Neural cell (in vitro differentiated cells): Measurements from ENCODE around the gene ZNF527. TPM values are rescaled to one million over a fixed set of nuclear protein-coding genes. Genes with fewer than 3 reads are reported as not detected.
"Not testable (repeated sequence)": the region's sequence is repeated elsewhere in the genome, so short reads cannot be mapped to it uniquely, and the experiment has no call there.

Experiments
- H2AFZ ChIP-seq: fragments of 200-600, 300-800 bp; sonication (generic), shearing (Covaris generic); 2 replicates; pipeline ENCODE4 v1.6.0; 2014; ENCODE audit warnings: low read depth, mild to moderate bottlenecking, antibody characterized with exemption, low read length, moderate library complexity
- H3F3A ChIP-seq: fragments of 200-600 bp; shearing (Covaris generic); 2 replicates; pipeline ENCODE4 v1.6.1; 2016; ENCODE audit warnings: mild to moderate bottlenecking, moderate library complexity, mixed read lengths, antibody characterized with exemption, low read length; ENCODE audit not compliant: insufficient read depth, poor library complexity, severe bottlenecking
- H3K27ac ChIP-seq: fragments of 200-600, 300-800 bp; sonication (generic), shearing (Covaris generic); 2 replicates; pipeline ENCODE4 v1.5.1; 2014; ENCODE audit warnings: mild to moderate bottlenecking, low read length, moderate library complexity
- H3K27me3 ChIP-seq: fragments of 300-800, 200-600 bp; sonication (generic), shearing (Covaris generic); 2 replicates; pipeline ENCODE4 v1.6.0; 2014; ENCODE audit warnings: mild to moderate bottlenecking, low read depth, low read length, moderate library complexity; ENCODE audit not compliant: insufficient read depth
- H3K36me3 ChIP-seq: fragments of 300-800, 200-600 bp; sonication (generic), shearing (Covaris generic); 2 replicates; pipeline ENCODE4 v1.5.1; 2014; ENCODE audit warnings: mild to moderate bottlenecking, antibody characterized with exemption, low read length, moderate library complexity; ENCODE audit not compliant: insufficient read depth
- H3K4me2 ChIP-seq: fragments of 300-800, 200-600 bp; sonication (generic), shearing (Covaris generic); 2 replicates; pipeline ENCODE4 v1.6.0; 2014; ENCODE audit warnings: mild to moderate bottlenecking, low read length
- H3K4me3 ChIP-seq: fragments of 300-800, 200-600 bp; sonication (generic), shearing (Covaris generic); 2 replicates; pipeline ENCODE4 v1.5.1; 2014; ENCODE audit warnings: mild to moderate bottlenecking, low read length, moderate library complexity
- H3K79me2 ChIP-seq: fragments of 200-600 bp; shearing (Covaris generic); replicated peaks from 2 replicates; pipeline ENCODE4 v1.6.0; 2014; ENCODE audit warnings: mild to moderate bottlenecking, low read length, moderate library complexity; ENCODE audit not compliant: insufficient read depth
- H3K9ac ChIP-seq: fragments of 300-800, 200-600 bp; sonication (generic), shearing (Covaris generic); 2 replicates; pipeline ENCODE4 v1.6.1; 2016; ENCODE audit warnings: mild to moderate bottlenecking, low read length, mixed read lengths
- H3K9me2 ChIP-seq: fragments of 200-600 bp; shearing (Covaris generic); 2 replicates; pipeline ENCODE4 v1.6.1; 2016; ENCODE audit warnings: mild to moderate bottlenecking, low read length, mixed read lengths; ENCODE audit not compliant: insufficient read depth
- H3K9me3 ChIP-seq: fragments of 200-600, 300-800 bp; sonication (generic), shearing (Covaris generic); 2 replicates; pipeline ENCODE4 v1.6.1; 2016; ENCODE audit warnings: mild to moderate bottlenecking, mixed run types, low read length, moderate library complexity, mixed read lengths
- H4K20me1 ChIP-seq: fragments of 200-600 bp; shearing (Covaris generic); 2 replicates; pipeline ENCODE4 v1.6.1; 2016; ENCODE audit warnings: mild to moderate bottlenecking, mixed run types; ENCODE audit not compliant: insufficient read depth
- EP300 ChIP-seq: fragments of 450-650 bp; conservative IDR thresholded peaks from 2 replicates; pipeline ENCODE4 v1.6.1; 2014; ENCODE audit warnings: antibody characterized with exemption, mild to moderate bottlenecking, moderate library complexity; ENCODE audit not compliant: poor library complexity, severe bottlenecking
- EZH2 ChIP-seq: fragments of 200-600, 300-800 bp; shearing (Covaris generic), sonication (generic); IDR thresholded peaks from 2 replicates; pipeline ENCODE4 v1.6.1; 2014; ENCODE audit warnings: antibody characterized with exemption, low read length, borderline replicate concordance, mild to moderate bottlenecking; ENCODE audit not compliant: insufficient read depth, poor library complexity, severe bottlenecking
- MXI1 ChIP-seq: fragments of 450-650 bp; conservative IDR thresholded peaks from 2 replicates; pipeline ENCODE4 v1.6.1; 2014; ENCODE audit warnings: antibody characterized with exemption, mild to moderate bottlenecking; ENCODE audit not compliant: poor library complexity, severe bottlenecking
- POLR2AphosphoS5 ChIP-seq: IDR thresholded peaks from 2 replicates; pipeline ENCODE4 v1.6.1; 2012
- RAD21 ChIP-seq: fragments of 450-650 bp; conservative IDR thresholded peaks from 2 replicates; pipeline ENCODE4 v1.6.1; 2014; ENCODE audit warnings: antibody characterized with exemption, mild to moderate bottlenecking, moderate library complexity
- REST ChIP-seq: IDR thresholded peaks from 2 replicates; pipeline ENCODE4 v1.6.1; 2012; ENCODE audit warnings: borderline replicate concordance
- SMC3 ChIP-seq: fragments of 450-650 bp; conservative IDR thresholded peaks from 2 replicates; pipeline ENCODE4 v1.6.1; 2014; ENCODE audit warnings: antibody characterized with exemption, mild to moderate bottlenecking, moderate library complexity; ENCODE audit not compliant: poor library complexity
- TAF1 ChIP-seq: IDR thresholded peaks from 2 replicates; pipeline ENCODE4 v1.6.1; 2012; ENCODE audit warnings: low read depth
- polyA plus RNA-seq: library from polyadenylated mRNA; depleted of rRNA; stranded (reverse); fragments of >200 nt; gene quantifications from 2 replicates; pipeline ENCODE4 v1.2.3, GENCODE V29; 2014
- TF ChIP-seq, protein P1 (sequence below): fragments of 450-650 bp; IDR thresholded peaks from 2 replicates; pipeline ENCODE4 v1.5.1; 2014; ENCODE audit warnings: antibody characterized with exemption, mild to moderate bottlenecking, moderate library complexity; ENCODE audit not compliant: poor library complexity, severe bottlenecking

The ZNF527 gene
- polyA plus RNA-seq, 1 donor from 2014 or later, result 13.6 TPM

GRCh38 chr19:37362733-37363132, 8.2 kb upstream of the ZNF527 start (continued):
- TF ChIP-seq, protein P1, sequence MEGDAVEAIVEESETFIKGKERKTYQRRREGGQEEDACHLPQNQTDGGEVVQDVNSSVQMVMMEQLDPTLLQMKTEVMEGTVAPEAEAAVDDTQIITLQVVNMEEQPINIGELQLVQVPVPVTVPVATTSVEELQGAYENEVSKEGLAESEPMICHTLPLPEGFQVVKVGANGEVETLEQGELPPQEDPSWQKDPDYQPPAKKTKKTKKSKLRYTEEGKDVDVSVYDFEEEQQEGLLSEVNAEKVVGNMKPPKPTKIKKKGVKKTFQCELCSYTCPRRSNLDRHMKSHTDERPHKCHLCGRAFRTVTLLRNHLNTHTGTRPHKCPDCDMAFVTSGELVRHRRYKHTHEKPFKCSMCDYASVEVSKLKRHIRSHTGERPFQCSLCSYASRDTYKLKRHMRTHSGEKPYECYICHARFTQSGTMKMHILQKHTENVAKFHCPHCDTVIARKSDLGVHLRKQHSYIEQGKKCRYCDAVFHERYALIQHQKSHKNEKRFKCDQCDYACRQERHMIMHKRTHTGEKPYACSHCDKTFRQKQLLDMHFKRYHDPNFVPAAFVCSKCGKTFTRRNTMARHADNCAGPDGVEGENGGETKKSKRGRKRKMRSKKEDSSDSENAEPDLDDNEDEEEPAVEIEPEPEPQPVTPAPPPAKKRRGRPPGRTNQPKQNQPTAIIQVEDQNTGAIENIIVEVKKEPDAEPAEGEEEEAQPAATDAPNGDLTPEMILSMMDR, result no peak

- H3K9me2 ChIP-seq, H3K9me3 ChIP-seq, H4K20me1 ChIP-seq, H3K79me2 ChIP-seq, H3K27me3 ChIP-seq, H3F3A ChIP-seq: not testable (repeated sequence)
- Histone ChIP-seq H3K4me3 (peak overlapping the region; percentile 67), H2AFZ (peak overlapping the region; percentile 65), H3K27ac (peak overlapping the region; percentile 83), H3K4me2 (peak overlapping the region; percentile 57), H3K36me3 (peaks cover 17% of the 10 kb centered on the region), H3K9ac (peak overlapping the region; percentile 82)
Observed at GRCh38 chr19:37370386-37370879, 466 bp upstream of the ZNF527 start.

GRCh38 chr19:37389234-37389633, 18.3 kb downstream of the ZNF527 start:
- no peak overlapping the region for H2AFZ ChIP-seq
- no peaks in the 10 kb centered on the region for H3F3A ChIP-seq
- H3K9ac ChIP-seq, result no peak overlapping the region
- H3K9me3 ChIP-seq, result peaks cover 43% of the 10 kb centered on the region
- H3K27ac ChIP-seq, result no peak overlapping the region
- no peaks in the 10 kb centered on the region for H3K9me2 ChIP-seq
- no peaks in the 10 kb centered on the region for H3K79me2 ChIP-seq
- TF ChIP-seq REST, result no peak
- no peak for TF ChIP-seq TAF1
- TF ChIP-seq SMC3, result no peak
- no peak for TF ChIP-seq EZH2
- TF ChIP-seq, protein P1, result no peak
- TF ChIP-seq POLR2AphosphoS5, result no peak
- TF ChIP-seq MXI1, result no peak
- TF ChIP-seq RAD21, result no peak
- TF ChIP-seq EP300, result no peak
- H3K27me3 ChIP-seq, result no peaks in the 10 kb centered on the region
- H3K4me3 ChIP-seq, result no peak overlapping the region
- peaks cover 35% of the 10 kb centered on the region for H3K36me3 ChIP-seq
- no peaks in the 10 kb centered on the region for H4K20me1 ChIP-seq
- H3K4me2 ChIP-seq, result no peak overlapping the region

- not testable (repeated sequence) for H3K27ac ChIP-seq, H3K4me2 ChIP-seq, H3F3A ChIP-seq, H3K79me2 ChIP-seq, H4K20me1 ChIP-seq, H2AFZ ChIP-seq, H3K9me2 ChIP-seq, H3K4me3 ChIP-seq, H3K27me3 ChIP-seq, H3K9ac ChIP-seq
- H3K9me3 ChIP-seq, result peaks cover 43% of the 10 kb centered on the region
- peaks cover 19% of the 10 kb centered on the region for H3K36me3 ChIP-seq
Observed at GRCh38 chr19:37391399-37391798, 20.5 kb downstream of the ZNF527 start.
